Ovary (tissue), 9 donors: ENCODE measurements around the gene RIF1. TPM values are rescaled to one million over a fixed set of nuclear protein-coding genes. Genes with fewer than 3 reads are reported as not detected.

ENCODE experiments used
- DNase-seq, 5 donors: peaks; one replicate each; pipeline ENCODE4 v3.0.0-alpha.2; 2019 to 2020
- H3K27ac ChIP-seq, 2 donors: fragments of 200-600 bp; one replicate each; pipeline versions ENCODE4 v1.5.1 to v1.8.0; 2019 to 2022
- H3K27me3 ChIP-seq: fragments of 200-600 bp; one replicate; pipeline ENCODE4 v1.8.0; 2022
- H3K36me3 ChIP-seq: fragments of 200-600 bp; sonication (generic); one replicate; pipeline ENCODE4 v1.5.1; 2019
- H3K4me1 ChIP-seq: one replicate; pipeline ENCODE4 v1.8.1; 2013; ENCODE audit warnings: mild to moderate bottlenecking, moderate library complexity; ENCODE audit not compliant: insufficient read depth
- H3K4me3 ChIP-seq: fragments of 200-600 bp; sonication (generic); one replicate; pipeline ENCODE4 v1.5.1; 2017
- H3K9me3 ChIP-seq, 2 donors: fragments of 200-600 bp in 1 of 2; sonication (generic) in 1 of 2; one replicate each; pipeline versions ENCODE4 v1.5.1 to v1.8.1; 2013 to 2019; ENCODE audit warnings: mild to moderate bottlenecking in 1 of 2, moderate library complexity in 1 of 2
- EP300 ChIP-seq: sonication (generic); formaldehyde crosslinking; IDR thresholded peaks from one replicate; pipeline ENCODE4 v1.6.1; 2017; ENCODE audit warnings: antibody characterized with exemption
- POLR2A ChIP-seq: fragments of 450-650 bp; IDR thresholded peaks from one replicate; pipeline ENCODE4 v1.6.1; 2017; ENCODE audit warnings: antibody characterized with exemption, mild to moderate bottlenecking, moderate library complexity
- WGBS, 3 donors: extraction: QIAGEN DNeasy Blood & Tissue Kit in 1 of 3; methylation state at CpG; one replicate each; pipeline versions ENCODE4 v1.1.5 to v1.1.7; 2013 to 2017; 5-methylcytosine and 5-hydroxymethylcytosine counted together
- intact Hi-C, 4 donors: fragments of 100-400 bp; cut with DNase I; formaldehyde crosslinking; loops; one replicate each; pipeline versions ENCODE4 v1.11.0 to v1.15.1; 2022 to 2023
- polyA plus RNA-seq, 2 donors: library from polyadenylated mRNA; stranded (reverse); fragments of 200-250 nt in 1 of 2; fragments of 350-450 nt in 1 of 2; fragmentation: Illumina TruSeq in 1 of 2; extraction: RNeasy Lipid Tissue Mini Kit (QIAGEN cat#74804) in 1 of 2; gene quantifications; one replicate each; pipeline ENCODE4 v1.2.3, GENCODE V29; 2013 to 2014
- total RNA-seq, 7 donors: library from RNA; depleted of rRNA in 2 of 7; stranded (reverse); fragments of >200 nt in 2 of 7; fragmentation: NEBNext Ultra II Directional in 3 of 7; extraction: Animal tissue kit (Norgen Biotek cat#: 25700) in 3 of 7; gene quantifications; one replicate each; pipeline versions ENCODE4 v1.1.0 to v1.2.4, GENCODE V29; 2016 to 2023
- TF ChIP-seq, protein P1 (sequence below), 3 donors: fragments of 450-650 bp in 2 of 3; fragments of 200-600 bp in 1 of 3; IDR thresholded peaks; one replicate each; pipeline versions ENCODE4 v1.5.1 to v1.8.0; 2016 to 2022; ENCODE audit warnings: antibody characterized with exemption in 3 of 3, mild to moderate bottlenecking in 1 of 3
- donor health status: DM: no; HTN: no; CAD: no; lungs with moderate emphysema.
- donor health status: DM: no; HTN: no; CAD: no.
- donor health status: Bipolar disorder and iron deficiency.
- donor health status: DM: yes; HTN: yes; CAD: no.
- donor health status: DM: no; HTN: no; CAD: no.
- donor health status: DM: yes; HTN: yes; CAD: no.

Gene RIF1
- total and polyA plus RNA-seq, 9 donors, result 7.3 to 56.1 (median 41.5) TPM

DNA sequence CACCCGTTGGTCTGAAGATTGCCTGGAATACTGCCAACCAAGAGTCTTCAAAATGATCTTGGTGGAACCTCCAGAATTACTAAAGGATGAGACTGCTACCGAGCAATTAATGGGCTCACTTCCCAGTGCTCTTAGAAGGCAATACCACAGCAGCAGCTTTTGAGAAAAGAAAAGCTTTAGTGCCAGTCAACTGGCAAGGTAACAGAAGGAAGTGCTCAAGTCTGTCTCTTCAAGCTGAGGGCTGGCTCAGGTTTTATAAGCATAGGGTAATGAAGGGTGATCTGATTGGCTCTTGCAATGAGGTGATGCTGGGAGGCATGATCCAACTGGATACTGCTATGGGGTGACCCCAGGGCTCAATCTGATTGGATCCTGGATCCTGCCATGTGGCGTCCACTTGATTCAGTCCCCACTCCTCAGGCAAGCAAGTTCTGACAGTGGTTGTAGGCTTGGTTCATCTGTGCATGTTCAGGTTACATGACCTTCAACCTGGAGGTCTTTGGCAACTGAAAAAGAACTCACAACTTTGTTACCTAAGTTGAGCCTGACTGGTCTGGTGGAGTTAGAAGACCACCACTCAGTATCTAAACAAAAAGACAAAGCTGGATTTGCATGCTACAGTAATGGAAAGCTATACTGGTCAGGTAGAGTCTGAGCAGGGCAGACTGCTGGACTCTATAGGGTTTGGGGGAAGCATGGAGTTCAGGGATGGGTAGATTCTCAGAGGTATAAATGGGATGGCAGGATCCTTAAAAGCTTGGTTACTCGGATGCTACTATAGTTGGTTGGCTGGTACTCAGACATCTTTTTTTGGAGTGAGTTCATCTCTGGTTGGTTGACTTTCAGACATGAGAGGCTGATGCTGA, 14.0 kb upstream of the RIF1 start:
- no peak for DNase-seq
- no peaks in the 10 kb centered on the region for H3K9me3 ChIP-seq
- TF ChIP-seq POLR2A, result no peak
- no peak for TF ChIP-seq EP300
- TF ChIP-seq, protein P1, sequence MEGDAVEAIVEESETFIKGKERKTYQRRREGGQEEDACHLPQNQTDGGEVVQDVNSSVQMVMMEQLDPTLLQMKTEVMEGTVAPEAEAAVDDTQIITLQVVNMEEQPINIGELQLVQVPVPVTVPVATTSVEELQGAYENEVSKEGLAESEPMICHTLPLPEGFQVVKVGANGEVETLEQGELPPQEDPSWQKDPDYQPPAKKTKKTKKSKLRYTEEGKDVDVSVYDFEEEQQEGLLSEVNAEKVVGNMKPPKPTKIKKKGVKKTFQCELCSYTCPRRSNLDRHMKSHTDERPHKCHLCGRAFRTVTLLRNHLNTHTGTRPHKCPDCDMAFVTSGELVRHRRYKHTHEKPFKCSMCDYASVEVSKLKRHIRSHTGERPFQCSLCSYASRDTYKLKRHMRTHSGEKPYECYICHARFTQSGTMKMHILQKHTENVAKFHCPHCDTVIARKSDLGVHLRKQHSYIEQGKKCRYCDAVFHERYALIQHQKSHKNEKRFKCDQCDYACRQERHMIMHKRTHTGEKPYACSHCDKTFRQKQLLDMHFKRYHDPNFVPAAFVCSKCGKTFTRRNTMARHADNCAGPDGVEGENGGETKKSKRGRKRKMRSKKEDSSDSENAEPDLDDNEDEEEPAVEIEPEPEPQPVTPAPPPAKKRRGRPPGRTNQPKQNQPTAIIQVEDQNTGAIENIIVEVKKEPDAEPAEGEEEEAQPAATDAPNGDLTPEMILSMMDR (IDR thresholded peaks at IDR 0.05), result no peak
- no peak overlapping the region for H3K27ac ChIP-seq
- no peaks in the 10 kb centered on the region for H3K36me3 ChIP-seq
- no peaks in the 10 kb centered on the region for H3K27me3 ChIP-seq
- intact Hi-C loops, result no loop called here
- H3K4me3 ChIP-seq, result no peak overlapping the region
- 87 to 93% (median 91%) methylated on average over 4 of the region's 4 CpGs for WGBS, 3 donors
- H3K4me1 ChIP-seq, result no peaks in the 10 kb centered on the region

DNA sequence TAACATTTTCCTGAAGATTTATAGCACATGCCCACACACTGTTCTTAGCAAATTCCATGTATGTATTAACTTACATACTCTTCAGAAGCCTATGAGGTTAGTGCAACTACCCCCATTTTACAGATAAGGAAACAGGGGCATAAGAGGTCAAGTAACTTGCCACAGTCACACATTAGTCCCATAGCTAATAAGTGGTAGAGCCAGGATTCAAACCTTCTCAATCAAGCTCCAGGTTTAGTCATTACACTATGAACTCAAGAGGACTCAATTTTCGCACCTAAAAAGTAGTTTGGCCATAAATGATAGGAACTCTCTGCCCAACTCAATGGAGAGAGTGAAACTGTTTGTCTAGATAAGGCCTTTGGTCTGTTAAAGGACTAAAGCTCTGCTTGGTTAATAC, 9.7 kb upstream of the RIF1 start:
- TF ChIP-seq, protein P1 (IDR thresholded peaks at IDR 0.05), result no peak
- no peak for TF ChIP-seq EP300
- WGBS, 3 donors, result 95 to 100% (median 97%) methylated on average over 1 of the region's 1 CpG
- no peaks in the 10 kb centered on the region for H3K4me1 ChIP-seq
- no peaks in the 10 kb centered on the region for H3K36me3 ChIP-seq
- H3K9me3 ChIP-seq, result no peaks in the 10 kb centered on the region
- DNase-seq, result no peak
- H3K4me3 ChIP-seq, result no peak overlapping the region
- intact Hi-C loops, result no loop called here
- no peaks in the 10 kb centered on the region for H3K27me3 ChIP-seq
- no peak overlapping the region for H3K27ac ChIP-seq

DNA sequence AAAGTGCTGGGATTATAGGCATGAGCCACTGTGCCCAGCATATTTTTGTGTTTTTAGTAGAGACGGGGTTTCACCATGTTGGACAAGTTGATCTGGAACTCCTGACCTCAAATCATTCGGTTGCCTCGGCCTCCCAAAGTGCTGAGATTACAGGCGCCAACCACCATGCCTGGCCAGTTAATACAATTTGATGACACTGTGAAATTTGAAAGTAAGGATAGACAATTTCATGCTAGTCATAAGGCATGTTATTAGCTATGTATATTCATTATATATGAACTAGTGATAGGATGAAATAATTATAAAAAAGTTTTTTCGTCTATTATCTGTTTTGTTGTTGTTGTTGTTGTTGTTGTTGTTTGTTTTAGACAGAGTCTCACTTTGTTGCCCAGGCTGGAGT, 8.6 kb upstream of the RIF1 start:
- no peaks in the 10 kb centered on the region for H3K27me3 ChIP-seq
- no peaks in the 10 kb centered on the region for H3K36me3 ChIP-seq
- H3K4me3 ChIP-seq, result no peak overlapping the region
- no peak overlapping the region for H3K27ac ChIP-seq
- 92 to 95% (median 94%) methylated on average over 5 of the region's 5 CpGs for WGBS, 3 donors
- DNase-seq, result no peak
- intact Hi-C loops, result no loop called here
- no peaks in the 10 kb centered on the region for H3K9me3 ChIP-seq
- no peak for TF ChIP-seq EP300
- H3K4me1 ChIP-seq, result no peaks in the 10 kb centered on the region

DNA sequence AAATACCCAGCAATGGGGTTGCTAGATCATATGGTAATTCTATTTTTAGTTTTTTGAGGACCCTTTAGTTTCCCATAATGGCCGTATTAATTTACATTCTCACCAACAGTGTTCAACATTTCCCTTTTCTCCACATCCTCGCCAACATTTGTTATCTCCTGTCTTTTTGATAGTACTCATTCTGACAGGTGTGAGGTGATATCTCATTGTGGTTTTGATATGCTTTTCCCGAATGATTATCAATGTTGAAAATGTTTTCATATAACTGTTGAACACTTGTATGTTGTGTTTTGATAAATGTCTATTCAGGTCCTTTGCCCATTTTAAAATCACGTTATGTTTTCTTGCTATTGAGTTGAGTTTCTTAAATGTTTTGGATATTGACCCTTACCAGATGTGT, 5.8 kb upstream of the RIF1 start:
- 34 to 56% (median 35%) methylated on average over 4 of the region's 4 CpGs for WGBS, 3 donors
- Histone ChIP-seq H3K36me3 (no peaks in the 10 kb centered on the region), H3K4me3 (no peak overlapping the region), H3K9me3 (no peaks in the 10 kb centered on the region), H3K4me1 (no peaks in the 10 kb centered on the region), H3K27ac (no peak overlapping the region), H3K27me3 (no peaks in the 10 kb centered on the region)
- DNase-seq, result no peak
- intact Hi-C loops, result no loop called here
- TF ChIP-seq EP300 (no peak), POLR2A (no peak)
- TF ChIP-seq, protein P1 (IDR thresholded peaks at IDR 0.05), result no peak

DNA sequence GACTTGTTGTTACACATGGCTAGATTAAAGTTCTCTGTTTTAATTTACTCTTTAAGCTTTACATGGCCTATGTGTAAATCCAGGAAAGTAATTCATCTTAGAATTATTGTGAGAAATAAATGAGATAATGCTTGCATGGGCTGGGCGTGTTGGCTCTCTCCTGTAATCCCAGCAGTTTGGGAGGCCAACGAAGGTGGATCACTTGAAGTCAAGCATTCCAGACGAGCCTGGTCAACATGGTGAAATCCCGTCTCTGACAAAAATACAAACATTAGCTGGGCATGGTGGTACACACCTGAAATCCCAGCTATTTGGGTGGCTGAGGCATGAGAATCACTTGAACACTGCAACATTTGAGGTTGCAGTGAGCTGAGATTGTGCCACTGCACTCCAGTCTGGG, 4.3 kb upstream of the RIF1 start:
- no peaks in the 10 kb centered on the region for H3K36me3 ChIP-seq
- no peaks in the 10 kb centered on the region for H3K27me3 ChIP-seq
- no peaks in the 10 kb centered on the region for H3K9me3 ChIP-seq
- intact Hi-C loops, result no loop called here
- WGBS, 3 donors, result 68 to 89% (median 80%) methylated on average over 4 of the region's 4 CpGs
- DNase-seq, result no peak
- TF ChIP-seq, protein P1 (IDR thresholded peaks at IDR 0.05), result no peak
- TF ChIP-seq EP300, result no peak
- no peak for TF ChIP-seq POLR2A
- H3K27ac ChIP-seq, result no peak overlapping the region
- H3K4me1 ChIP-seq, result no peaks in the 10 kb centered on the region
- no peak overlapping the region for H3K4me3 ChIP-seq
